NCI-H446 (cell line): ENCODE data around the gene MKI67.
"Not testable (repeated sequence)": the region's sequence is repeated elsewhere in the genome, so short reads cannot be mapped to it uniquely, and the experiment has no call there.

Source experiments
- DNase-seq, 2 experiments: peaks; one replicate each; lab custom pipeline; 2025; lab: John Stamatoyannopoulos, UW

MKI67 gene

DNA sequence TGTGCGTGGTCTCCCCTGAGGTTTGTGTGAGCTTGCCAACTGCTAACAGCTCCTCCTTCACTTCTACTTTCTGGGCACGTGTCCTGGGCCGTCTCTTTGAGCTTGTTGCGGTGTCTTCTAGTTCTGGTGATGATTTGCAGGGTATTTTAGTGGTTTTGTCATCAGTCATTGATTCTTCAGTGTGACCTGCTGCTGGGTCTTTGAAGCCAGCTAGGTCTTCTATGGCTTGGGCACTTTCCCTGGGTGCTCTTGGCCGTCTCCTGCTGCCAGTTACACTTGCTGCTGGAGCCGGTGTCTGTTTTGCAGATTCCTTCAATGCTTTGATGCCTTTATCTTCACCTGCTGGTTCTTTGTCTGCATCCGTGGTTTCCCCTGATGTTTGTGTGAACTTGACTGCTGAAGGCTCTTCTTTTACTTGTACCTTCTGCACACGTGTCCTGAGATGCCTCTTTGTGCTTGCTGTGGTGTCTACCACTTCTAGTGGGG is 23.0 kb downstream of the MKI67 start:
- no peak for DNase-seq

DNA sequence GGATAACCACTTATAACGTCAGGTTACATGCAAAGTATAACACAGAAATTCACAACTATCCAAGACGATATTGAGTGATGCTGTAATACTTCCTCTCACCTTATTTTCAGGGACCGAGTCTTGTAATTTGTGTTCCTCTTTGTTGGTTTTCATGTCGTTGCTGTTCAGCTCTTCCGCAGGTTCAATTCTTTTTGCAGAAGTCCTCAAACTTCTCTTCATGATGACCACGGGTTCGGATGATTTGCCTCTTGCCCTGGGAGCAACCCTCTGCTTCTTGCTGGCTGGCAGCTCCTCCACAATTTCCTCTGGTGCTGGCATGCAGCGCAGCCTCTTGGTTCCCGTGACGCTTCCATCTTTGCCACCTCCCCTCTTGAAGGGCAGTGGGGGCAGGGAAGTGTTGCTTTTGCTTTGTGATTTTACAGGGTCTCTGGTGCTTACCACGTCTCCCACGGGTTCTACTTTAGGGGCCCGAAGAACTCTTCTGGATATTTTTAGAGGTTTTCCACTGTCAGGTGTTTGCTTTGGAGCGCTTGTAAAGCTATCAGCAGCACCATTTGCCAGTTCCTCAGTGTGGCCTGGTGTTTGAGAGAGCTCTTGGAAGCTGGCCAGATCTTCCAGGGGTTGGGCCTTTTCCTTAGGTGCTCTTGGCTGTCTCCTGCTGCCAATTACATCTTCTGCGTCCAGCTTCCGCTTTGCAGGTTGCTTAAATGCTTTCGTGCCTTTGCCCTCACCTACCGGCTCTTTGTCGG is 23.6 kb downstream of the MKI67 start:
- DNase-seq, result no peak

- DNase-seq, result no peak
Observed at GRCh38 chr10:128101901-128102300, 24.3 kb downstream of the MKI67 start.

GRCh38 chr10:128099901-128100300 is 26.3 kb downstream of the MKI67 start:
- no peak for DNase-seq

DNA sequence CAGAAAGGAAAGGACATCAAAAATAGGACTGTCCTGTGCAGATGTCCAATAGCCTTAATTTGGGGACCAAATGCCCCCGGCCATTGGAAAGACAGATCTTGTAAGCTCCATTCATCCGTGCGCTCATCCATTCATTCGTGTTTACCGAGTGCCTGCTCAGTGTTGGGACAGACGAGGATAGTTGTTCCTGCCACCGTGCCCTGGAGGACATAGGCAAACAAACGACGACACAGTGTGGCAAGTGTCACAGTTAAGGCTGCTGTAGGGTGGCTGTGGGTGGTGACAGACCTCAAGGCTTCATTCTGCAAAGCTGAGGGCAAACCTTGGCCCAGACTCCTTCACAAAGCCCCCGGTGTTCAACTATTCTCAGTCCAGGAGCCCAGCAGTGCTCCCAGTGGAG is 27.6 kb downstream of the MKI67 start:
- DNase-seq, result no peak

- DNase-seq, result peak in 1 of 2 experiments; percentile 2
Observed at GRCh38 chr10:128097783-128098182, 28.4 kb downstream of the MKI67 start.

- no peak for DNase-seq
Observed at GRCh38 chr10:128096486-128097199, 29.6 kb downstream of the MKI67 start.

GRCh38 chr10:128095753-128096469 is 30.3 kb downstream of the MKI67 start:
- no peak for DNase-seq

DNA sequence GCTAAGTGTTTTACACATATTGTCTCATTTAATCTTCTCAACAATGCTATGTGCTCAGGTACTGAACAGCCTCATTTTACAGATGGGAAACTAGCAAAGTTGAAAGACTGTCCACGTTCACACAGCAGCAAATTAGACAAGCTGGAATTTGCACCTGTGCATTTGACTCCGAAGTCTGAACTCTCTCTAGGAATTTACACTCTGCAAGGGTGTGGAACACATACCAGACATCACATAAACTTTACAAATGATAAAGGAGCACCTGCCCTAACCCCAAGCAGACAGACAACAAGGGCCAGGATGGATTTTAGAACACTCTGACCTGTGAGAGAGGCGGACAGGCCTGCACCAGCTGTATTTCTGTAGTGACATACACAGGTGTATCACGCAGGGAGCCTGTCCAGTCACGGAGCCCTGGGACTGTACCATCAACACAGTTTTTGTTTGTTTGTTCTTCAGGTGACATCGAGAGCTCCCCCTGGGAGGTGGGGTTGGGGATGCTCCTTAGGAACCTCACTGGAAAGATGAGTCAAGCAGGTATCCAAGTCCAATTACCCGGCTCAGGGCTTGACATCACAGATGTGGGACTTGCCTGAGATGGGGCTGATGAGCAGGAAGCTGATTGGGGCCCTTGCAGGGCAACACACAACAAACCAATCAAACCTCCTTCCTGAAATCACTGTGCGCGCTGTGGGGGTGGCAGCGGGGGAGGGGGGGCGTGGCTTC is 31.0 kb downstream of the MKI67 start:
- DNase-seq, result no peak

DNA sequence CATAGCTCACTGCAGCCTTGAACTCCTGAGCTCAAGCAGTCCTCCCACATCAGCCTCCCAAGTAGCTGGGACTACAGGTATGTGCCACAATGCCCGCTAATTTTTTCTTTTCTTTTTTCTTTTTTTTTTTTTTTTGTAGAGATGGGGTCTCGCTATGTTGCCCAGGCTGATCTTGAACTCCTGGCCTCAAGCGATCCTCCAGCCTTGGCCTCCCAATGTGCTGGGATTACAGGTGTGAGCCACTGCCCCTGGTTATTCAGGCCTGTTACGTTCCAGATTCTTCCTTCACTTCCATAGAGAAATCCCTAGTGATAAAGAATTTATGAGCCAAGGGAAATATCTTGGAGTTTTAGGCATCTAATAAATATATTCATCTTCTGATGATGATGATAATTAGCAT is 31.6 kb downstream of the MKI67 start:
- DNase-seq, result not testable (repeated sequence)

DNA sequence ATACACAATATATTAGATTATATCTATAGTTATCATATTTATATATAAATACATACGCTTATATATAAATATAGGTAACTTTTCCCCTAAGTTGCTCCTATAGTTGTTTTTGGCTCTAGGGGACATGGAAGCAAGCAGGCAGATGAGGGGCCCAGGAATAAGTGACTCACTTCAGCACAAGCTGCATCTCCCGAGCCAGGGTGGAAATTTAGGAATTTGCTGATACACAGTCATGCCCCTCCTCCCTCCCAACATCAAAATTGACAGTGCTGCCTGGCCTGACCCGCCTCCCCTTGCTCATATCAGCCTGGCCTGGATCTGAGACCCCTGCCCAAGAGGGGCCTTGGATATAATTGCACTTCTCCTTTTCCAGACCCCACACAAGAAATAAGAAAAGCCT is 33.8 kb downstream of the MKI67 start:
- DNase-seq, result no peak

GRCh38 chr10:128091636-128092210 is 34.5 kb downstream of the MKI67 start:
- no peak for DNase-seq

- DNase-seq, result no peak
Observed at GRCh38 chr10:128087884-128088709, 38.1 kb downstream of the MKI67 start.

DNA sequence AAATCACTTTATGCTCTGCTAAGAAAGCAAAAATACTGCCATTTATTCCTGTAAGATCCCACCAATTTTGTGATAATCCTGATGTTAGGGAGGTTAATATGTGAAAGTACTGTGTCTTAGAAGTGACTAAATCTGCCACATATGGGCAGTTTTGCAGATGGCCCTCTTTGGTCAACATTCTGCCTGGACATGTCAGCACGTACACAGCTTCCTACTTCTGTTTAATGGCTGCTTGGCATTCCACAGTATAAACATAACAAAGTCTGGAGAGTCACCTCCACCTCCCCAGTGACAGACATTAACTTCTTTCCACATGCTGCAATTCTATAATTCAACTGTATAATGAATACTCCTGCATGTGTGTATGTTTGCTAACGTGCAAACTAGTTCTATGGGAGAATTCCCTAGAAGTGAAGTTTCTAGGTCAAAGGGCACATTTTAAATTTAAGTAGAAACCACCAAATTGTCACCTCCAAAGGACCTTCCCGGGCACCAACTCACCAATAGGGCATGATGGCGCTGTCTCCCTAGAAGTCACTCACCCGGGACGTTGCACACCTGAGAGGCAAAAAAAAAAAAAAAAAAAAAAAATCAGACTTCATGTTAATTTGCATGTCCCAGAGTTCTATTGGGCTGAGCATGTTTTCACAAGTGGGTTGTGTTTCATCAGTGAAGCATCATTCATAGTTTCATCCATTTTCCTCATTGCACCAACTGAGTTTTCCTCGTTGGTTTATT is 38.9 kb downstream of the MKI67 start:
- no peak for DNase-seq

DNA sequence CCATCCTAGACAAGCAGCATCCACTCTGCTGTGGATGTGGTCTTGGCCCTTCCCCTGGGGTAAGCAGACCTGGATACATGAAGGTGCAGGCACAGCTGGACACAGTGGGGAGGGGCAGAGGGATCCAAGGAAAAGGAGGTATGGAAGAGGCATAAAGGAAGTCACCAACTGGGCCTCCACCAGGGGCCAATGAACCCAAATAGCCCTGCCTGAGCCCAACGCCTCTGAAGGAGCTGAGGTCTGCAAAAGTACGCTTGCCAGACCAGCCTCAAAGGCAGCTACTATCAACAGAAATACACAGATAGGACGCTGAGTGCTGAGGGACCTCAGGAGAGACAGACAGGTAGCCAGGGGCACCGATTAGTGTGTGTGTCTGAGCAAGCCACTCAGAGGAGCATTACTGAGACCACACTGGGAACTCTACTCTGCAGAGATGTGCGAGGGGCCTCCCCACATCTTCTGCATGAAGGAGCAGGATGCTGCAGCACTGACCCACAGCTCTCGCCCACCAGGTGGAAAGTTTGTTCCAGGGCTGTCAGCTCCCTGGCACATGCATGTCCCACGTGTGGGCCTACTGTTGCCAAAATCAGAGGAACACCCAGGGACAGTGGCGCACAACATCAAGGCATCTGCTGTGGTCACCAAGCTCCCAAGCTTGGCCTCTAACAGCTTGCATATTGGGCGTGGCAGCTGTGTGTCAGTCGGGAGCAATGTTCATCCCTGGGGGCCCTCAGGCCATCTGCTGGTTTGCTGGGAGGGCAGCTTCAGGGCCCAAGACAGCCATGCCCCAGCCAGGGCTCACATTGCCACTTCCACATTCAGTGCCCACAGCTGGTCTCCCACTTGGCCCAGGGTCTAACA is 40.0 kb downstream of the MKI67 start:
- no peak for DNase-seq

DNA sequence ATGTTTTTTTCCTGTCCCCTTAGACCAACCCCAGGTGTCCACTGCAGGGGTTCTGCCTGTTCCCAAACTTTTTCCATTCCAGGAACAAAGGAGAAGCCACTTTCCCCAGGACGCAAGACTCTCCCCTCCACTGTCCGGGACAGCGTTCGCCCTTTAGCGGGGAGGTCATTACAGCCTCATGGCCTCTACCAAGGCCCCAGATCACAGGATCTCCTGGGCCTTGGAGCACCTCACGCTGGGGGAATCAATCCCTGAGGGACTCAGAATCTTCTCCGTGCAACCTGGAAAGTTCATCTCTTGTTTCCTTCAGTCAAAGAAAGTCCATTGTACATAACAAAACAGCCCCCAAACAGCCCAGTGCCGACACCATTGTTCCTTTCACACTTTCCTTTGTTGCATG is 41.2 kb downstream of the MKI67 start:
- no peak for DNase-seq

- no peak for DNase-seq
Observed at GRCh38 chr10:128084364-128084763, 41.9 kb downstream of the MKI67 start.

GRCh38 chr10:128083191-128083895 is 42.9 kb downstream of the MKI67 start:
- DNase-seq, result no peak

DNA sequence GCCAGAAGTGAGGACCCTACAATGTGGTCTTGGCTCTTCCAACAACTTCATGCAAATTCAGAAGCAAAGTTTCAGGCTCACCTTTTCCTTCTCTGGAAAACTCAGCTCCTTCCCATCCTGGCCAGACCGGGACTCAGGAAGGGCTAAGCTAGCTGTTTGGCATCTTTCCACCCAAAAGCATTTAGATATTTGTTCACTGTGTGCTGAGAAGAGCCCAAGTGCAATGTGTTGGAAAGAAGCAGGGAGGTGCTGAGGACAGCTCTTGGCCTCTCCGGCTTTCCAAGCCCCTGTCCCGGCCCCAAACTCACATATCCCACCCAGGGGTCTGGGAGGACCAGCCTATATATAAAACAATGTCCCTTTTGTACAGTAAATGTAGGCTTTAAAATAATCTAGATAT is 44.5 kb downstream of the MKI67 start:
- no peak for DNase-seq
